ENCODE data around the gene PLXNA2. TPM values are rescaled to one million over a fixed set of nuclear protein-coding genes. Genes with fewer than 3 reads are reported as not detected.

Gene PLXNA2
- total and polyA plus RNA-seq, 3 donors from 2014 or later = 4.1 to 5.5 (median 4.7) TPM

- TF ChIP-seq CTCF (IDR thresholded peaks at IDR 0.05) (no peak), POLR2A (IDR thresholded peaks at IDR 0.05) (no peak)
- Histone ChIP-seq H3K4me3 (no peak overlapping the region), H3K27ac (no peak overlapping the region), H3K4me1 (peaks cover 40% of the 10 kb centered on the region), H3K27me3 (no peaks in the 10 kb centered on the region), H3K36me3 (ENCODE audit: low read depth, missing control alignments) (no peaks in the 10 kb centered on the region), H3K9me3 (no peaks in the 10 kb centered on the region)
- 85 to 95% methylated on average over 2 of the region's 2 CpGs for WGBS, 2 donors
- DNase-seq = no peak
- intact Hi-C loops (cut with DNase I; ENCODE audit: low total_unique reads) = no loop called here
Observed at GRCh38 chr1:208156741-208157140, 87.4 kb downstream of the PLXNA2 start.

GRCh38 chr1:208156310-208156709 is 87.9 kb downstream of the PLXNA2 start:
- Histone ChIP-seq H3K27me3 (no peaks in the 10 kb centered on the region), H3K36me3 (ENCODE audit: low read depth, missing control alignments) (no peaks in the 10 kb centered on the region), H3K4me3 (no peak overlapping the region), H3K9me3 (no peaks in the 10 kb centered on the region), H3K27ac (no peak overlapping the region), H3K4me1 (peaks cover 36% of the 10 kb centered on the region)
- intact Hi-C loops (cut with DNase I; ENCODE audit: low total_unique reads) = no loop called here
- TF ChIP-seq CTCF (IDR thresholded peaks at IDR 0.05) = no peak
- TF ChIP-seq POLR2A (IDR thresholded peaks at IDR 0.05) = no peak
- 93 to 95% methylated on average over 3 of the region's 3 CpGs for WGBS, 2 donors
- no peak for DNase-seq

GRCh38 chr1:208154679-208155642 is 89.2 kb downstream of the PLXNA2 start:
- Histone ChIP-seq H3K4me3 (no peak overlapping the region), H3K9me3 (no peaks in the 10 kb centered on the region), H3K36me3 (ENCODE audit: low read depth, missing control alignments) (no peaks in the 10 kb centered on the region), H3K4me1 (peaks cover 22% of the 10 kb centered on the region), H3K27me3 (no peaks in the 10 kb centered on the region), H3K27ac (no peak overlapping the region)
- 80 to 87% methylated on average over 13 to 15 of the region's 15 CpGs for WGBS, 2 donors
- no peak for TF ChIP-seq CTCF (IDR thresholded peaks at IDR 0.05)
- no peak for TF ChIP-seq POLR2A (IDR thresholded peaks at IDR 0.05)
- DNase-seq = peak; percentile 63
- intact Hi-C loops (cut with DNase I; ENCODE audit: low total_unique reads) = no loop called here

GRCh38 chr1:208154040-208154439 is 90.1 kb downstream of the PLXNA2 start:
- no peak overlapping the region for H3K27ac ChIP-seq
- H3K4me1 ChIP-seq = peaks cover 13% of the 10 kb centered on the region
- H3K4me3 ChIP-seq = no peak overlapping the region
- H3K9me3 ChIP-seq = no peaks in the 10 kb centered on the region
- intact Hi-C loops (cut with DNase I; ENCODE audit: low total_unique reads) = no loop called here
- H3K36me3 ChIP-seq (ENCODE audit: low read depth, missing control alignments) = no peaks in the 10 kb centered on the region
- H3K27me3 ChIP-seq = no peaks in the 10 kb centered on the region
- DNase-seq = no peak
- TF ChIP-seq CTCF (IDR thresholded peaks at IDR 0.05) (no peak), POLR2A (IDR thresholded peaks at IDR 0.05) (no peak)
- WGBS, 2 donors = 51 to 60% methylated on average over 7 of the region's 7 CpGs
